ENCODE data around the gene NFKBIL1.
"Not testable (repeated sequence)": the region's sequence is repeated elsewhere in the genome, so short reads cannot be mapped to it uniquely, and the experiment has no call there.

DNA sequence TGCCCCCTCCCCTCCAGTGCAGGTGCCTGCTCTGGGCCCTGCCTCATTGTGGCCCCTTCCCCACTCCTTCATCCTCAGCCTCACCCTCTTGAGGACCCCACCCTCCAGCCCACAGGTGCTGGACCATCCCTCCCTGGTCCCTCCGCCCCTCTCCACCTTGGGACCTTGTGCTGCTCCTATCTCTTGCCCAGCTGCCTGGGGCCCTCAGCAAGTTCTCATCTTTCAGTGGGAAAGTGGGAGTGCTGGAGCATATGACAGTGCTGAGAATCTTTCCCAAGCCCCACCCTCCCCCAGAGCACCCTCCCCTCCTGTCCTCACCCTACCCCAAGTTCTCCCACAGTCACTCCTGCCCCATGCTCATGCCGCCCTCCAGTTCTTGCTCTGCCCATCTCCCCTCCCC lies 47.8 kb upstream of the NFKBIL1 start:
- TF ChIP-seq, protein P1, sequence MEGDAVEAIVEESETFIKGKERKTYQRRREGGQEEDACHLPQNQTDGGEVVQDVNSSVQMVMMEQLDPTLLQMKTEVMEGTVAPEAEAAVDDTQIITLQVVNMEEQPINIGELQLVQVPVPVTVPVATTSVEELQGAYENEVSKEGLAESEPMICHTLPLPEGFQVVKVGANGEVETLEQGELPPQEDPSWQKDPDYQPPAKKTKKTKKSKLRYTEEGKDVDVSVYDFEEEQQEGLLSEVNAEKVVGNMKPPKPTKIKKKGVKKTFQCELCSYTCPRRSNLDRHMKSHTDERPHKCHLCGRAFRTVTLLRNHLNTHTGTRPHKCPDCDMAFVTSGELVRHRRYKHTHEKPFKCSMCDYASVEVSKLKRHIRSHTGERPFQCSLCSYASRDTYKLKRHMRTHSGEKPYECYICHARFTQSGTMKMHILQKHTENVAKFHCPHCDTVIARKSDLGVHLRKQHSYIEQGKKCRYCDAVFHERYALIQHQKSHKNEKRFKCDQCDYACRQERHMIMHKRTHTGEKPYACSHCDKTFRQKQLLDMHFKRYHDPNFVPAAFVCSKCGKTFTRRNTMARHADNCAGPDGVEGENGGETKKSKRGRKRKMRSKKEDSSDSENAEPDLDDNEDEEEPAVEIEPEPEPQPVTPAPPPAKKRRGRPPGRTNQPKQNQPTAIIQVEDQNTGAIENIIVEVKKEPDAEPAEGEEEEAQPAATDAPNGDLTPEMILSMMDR (IDR thresholded peaks at IDR 0.05; ENCODE audit: low read depth, low read length) = not testable (repeated sequence)
- not testable (repeated sequence) for TF ChIP-seq EZH2phosphoT487 (IDR thresholded peaks at IDR 0.05; ENCODE audit: low read depth)

Data from OCI-LY3 (cell line).